ENCODE measurements around the gene CACNA1C.

DNA sequence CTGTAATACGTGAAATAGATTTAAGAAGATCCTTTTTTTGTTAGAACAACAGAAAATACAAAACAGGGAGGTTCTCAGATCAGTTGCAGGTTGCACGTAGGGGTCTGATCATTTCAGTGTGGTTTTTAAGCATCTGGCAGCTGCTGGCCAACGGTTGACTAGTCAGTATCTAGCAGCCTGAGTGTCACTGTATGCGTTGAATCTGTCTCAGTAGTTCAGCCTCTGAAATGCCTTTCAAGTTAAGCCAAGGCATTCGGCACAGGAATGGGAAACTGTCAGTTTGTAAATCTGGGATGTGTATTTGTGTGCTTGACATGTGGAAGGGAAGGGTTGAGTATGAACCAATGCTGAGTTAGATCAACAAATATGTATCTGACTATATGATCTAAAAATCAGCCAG lies 165.9 kb downstream of the CACNA1C start:
- TF ChIP-seq, protein P1, sequence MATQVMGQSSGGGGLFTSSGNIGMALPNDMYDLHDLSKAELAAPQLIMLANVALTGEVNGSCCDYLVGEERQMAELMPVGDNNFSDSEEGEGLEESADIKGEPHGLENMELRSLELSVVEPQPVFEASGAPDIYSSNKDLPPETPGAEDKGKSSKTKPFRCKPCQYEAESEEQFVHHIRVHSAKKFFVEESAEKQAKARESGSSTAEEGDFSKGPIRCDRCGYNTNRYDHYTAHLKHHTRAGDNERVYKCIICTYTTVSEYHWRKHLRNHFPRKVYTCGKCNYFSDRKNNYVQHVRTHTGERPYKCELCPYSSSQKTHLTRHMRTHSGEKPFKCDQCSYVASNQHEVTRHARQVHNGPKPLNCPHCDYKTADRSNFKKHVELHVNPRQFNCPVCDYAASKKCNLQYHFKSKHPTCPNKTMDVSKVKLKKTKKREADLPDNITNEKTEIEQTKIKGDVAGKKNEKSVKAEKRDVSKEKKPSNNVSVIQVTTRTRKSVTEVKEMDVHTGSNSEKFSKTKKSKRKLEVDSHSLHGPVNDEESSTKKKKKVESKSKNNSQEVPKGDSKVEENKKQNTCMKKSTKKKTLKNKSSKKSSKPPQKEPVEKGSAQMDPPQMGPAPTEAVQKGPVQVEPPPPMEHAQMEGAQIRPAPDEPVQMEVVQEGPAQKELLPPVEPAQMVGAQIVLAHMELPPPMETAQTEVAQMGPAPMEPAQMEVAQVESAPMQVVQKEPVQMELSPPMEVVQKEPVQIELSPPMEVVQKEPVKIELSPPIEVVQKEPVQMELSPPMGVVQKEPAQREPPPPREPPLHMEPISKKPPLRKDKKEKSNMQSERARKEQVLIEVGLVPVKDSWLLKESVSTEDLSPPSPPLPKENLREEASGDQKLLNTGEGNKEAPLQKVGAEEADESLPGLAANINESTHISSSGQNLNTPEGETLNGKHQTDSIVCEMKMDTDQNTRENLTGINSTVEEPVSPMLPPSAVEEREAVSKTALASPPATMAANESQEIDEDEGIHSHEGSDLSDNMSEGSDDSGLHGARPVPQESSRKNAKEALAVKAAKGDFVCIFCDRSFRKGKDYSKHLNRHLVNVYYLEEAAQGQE (IDR thresholded peaks at IDR 0.05; ENCODE audit: low read depth, low read length) = no peak
- no peak for TF ChIP-seq NFIC (IDR thresholded peaks at IDR 0.05; ENCODE audit: low read depth, low read length)
- TF ChIP-seq RAD21 (IDR thresholded peaks at IDR 0.05; ENCODE audit: insufficient read depth, low read depth, low read length) = no peak

Measured in GM12878 (cell line).